Activated CD4-positive, alpha-beta T cell treated with anti-CD3 and anti-CD28 coated beads, Interleukin-2, amount 10 ng/mL, durations not matched to agents 7 days and 5 days (primary cell): ENCODE measurements around the gene C10orf95. TPM values are rescaled to one million over a fixed set of nuclear protein-coding genes. Genes with fewer than 3 reads are reported as not detected.

Experiments used
- CTCF ChIA-PET: fragments of 350-600 bp; sonication (Branson Sonifier 250); formaldehyde crosslinking; loops from one replicate; lab custom pipeline; 2021; ENCODE audit warnings: antibody characterized with exemption; lab: Charles Lee
- POLR2A ChIA-PET: fragments of 350-600 bp; sonication (Branson Sonifier 250); formaldehyde crosslinking; loops from one replicate; lab custom pipeline; 2021; ENCODE audit warnings: antibody characterized with exemption; lab: Charles Lee
- DNase-seq: peaks from one replicate; pipeline ENCODE4 v3.0.0-alpha.2; 2020
- H3K27ac Mint-ChIP-seq: one replicate; pipeline ENCODE4 v1.8.0; 2021; ENCODE audit warnings: mild to moderate bottlenecking, moderate library complexity, mixed read lengths
- H3K27me3 Mint-ChIP-seq: one replicate; pipeline ENCODE4 v1.8.0; 2021; ENCODE audit warnings: mixed read lengths
- H3K36me3 Mint-ChIP-seq: one replicate; pipeline ENCODE4 v1.8.0; 2021; ENCODE audit warnings: low read depth, mixed read lengths
- H3K4me1 Mint-ChIP-seq: one replicate; pipeline ENCODE4 v1.8.0; 2021; ENCODE audit warnings: mixed read lengths
- H3K4me3 Mint-ChIP-seq: one replicate; pipeline ENCODE4 v1.8.0; 2021; ENCODE audit warnings: mild to moderate bottlenecking, moderate library complexity, mixed read lengths
- H3K9me3 Mint-ChIP-seq: one replicate; pipeline ENCODE4 v1.8.0; 2021; ENCODE audit warnings: mixed read lengths
- total RNA-seq, 2 experiments: library from RNA; stranded (reverse); gene quantifications; one replicate each; pipeline ENCODE4 v1.2.3, GENCODE V29; 2021

C10orf95 gene
- total RNA-seq, 2 experiments from 2014 or later, result 0.17 TPM; not detected in 1

- peak; percentile 93 for DNase-seq
- Mint-ChIP-seq H3K27me3 (no peaks in the 10 kb centered on the region), H3K4me3 (peak overlapping the region; percentile 86), H3K27ac (peak overlapping the region; percentile 94), H3K9me3 (no peaks in the 10 kb centered on the region), H3K36me3 (peaks cover 15% of the 10 kb centered on the region), H3K4me1 (peaks cover 40% of the 10 kb centered on the region)
- POLR2A ChIA-PET, result interaction anchor here (1.0 to 1.2 kb wide), 3 partner anchors 12 to 54 kb away, joined by 3 to 8 read pairs (median 5); partner anchors contain the start of genes CUEDC2 and NFKB2
- CTCF ChIA-PET, result interaction anchor here (1.1 to 4.8 kb wide), 9 partner anchors 9 to 220 kb away, joined by 3 to 37 read pairs (median 5); partner anchors contain the start of genes ACTR1A and SUFU
Observed at GRCh38 chr10:102449321-102450123, 1.8 kb downstream of the C10orf95 start.

GRCh38 chr10:102444851-102445250 is 6.5 kb downstream of the C10orf95 start:
- ChIA-PET POLR2A (no interaction called here), CTCF (interaction anchor here (0.7 to 1.2 kb wide), 2 partner anchors 10 to 59 kb away, joined by 3 to 4 read pairs; partner anchors contain the start of gene SUFU)
- no peaks in the 10 kb centered on the region for H3K27me3 Mint-ChIP-seq
- H3K4me3 Mint-ChIP-seq, result no peak overlapping the region
- no peaks in the 10 kb centered on the region for H3K9me3 Mint-ChIP-seq
- H3K4me1 Mint-ChIP-seq, result peaks cover 26% of the 10 kb centered on the region
- H3K36me3 Mint-ChIP-seq, result no peaks in the 10 kb centered on the region
- H3K27ac Mint-ChIP-seq, result no peak overlapping the region
- DNase-seq, result no peak

- Mint-ChIP-seq H3K27me3 (no peaks in the 10 kb centered on the region), H3K4me3 (peak overlapping the region; percentile 47), H3K9me3 (no peaks in the 10 kb centered on the region), H3K27ac (no peak overlapping the region), H3K36me3 (peaks cover 22% of the 10 kb centered on the region), H3K4me1 (peaks cover 52% of the 10 kb centered on the region)
- DNase-seq, result no peak
- POLR2A ChIA-PET, result no interaction called here
- CTCF ChIA-PET, result interaction anchor here (0.8 to 1.7 kb wide), 4 partner anchors 10 to 41 kb away, joined by 3 to 5 read pairs (median 3); no protein-coding TSS in a partner anchor
Observed at GRCh38 chr10:102438374-102438773, 13.0 kb downstream of the C10orf95 start.

- DNase-seq, result no peak
- Mint-ChIP-seq H3K27me3 (no peaks in the 10 kb centered on the region), H3K4me1 (peaks cover 59% of the 10 kb centered on the region), H3K4me3 (peak overlapping the region; percentile 87), H3K27ac (peak overlapping the region; percentile 57), H3K36me3 (peaks cover 22% of the 10 kb centered on the region), H3K9me3 (no peaks in the 10 kb centered on the region)
- ChIA-PET POLR2A (no interaction called here), CTCF (interaction anchor here (1.0 to 2.0 kb wide), 3 partner anchors 12 to 41 kb away, joined by 3 to 8 read pairs (median 5); no protein-coding TSS in a partner anchor)
Observed at GRCh38 chr10:102437515-102437914, 13.8 kb downstream of the C10orf95 start.

GRCh38 chr10:102436312-102436711 is 15.0 kb downstream of the C10orf95 start:
- Mint-ChIP-seq H3K27ac (peak overlapping the region; percentile 84), H3K27me3 (no peaks in the 10 kb centered on the region), H3K9me3 (no peaks in the 10 kb centered on the region), H3K4me3 (peak overlapping the region; percentile 87), H3K36me3 (peaks cover 25% of the 10 kb centered on the region), H3K4me1 (peaks cover 58% of the 10 kb centered on the region)
- POLR2A ChIA-PET, result no interaction called here
- CTCF ChIA-PET, result interaction anchor here (0.6 to 2.6 kb wide), 10 partner anchors 10 to 306 kb away, joined by 3 to 10 read pairs (median 5); no protein-coding TSS in a partner anchor
- no peak for DNase-seq

- Mint-ChIP-seq H3K4me3 (peak overlapping the region; percentile 87), H3K4me1 (peaks cover 58% of the 10 kb centered on the region), H3K9me3 (no peaks in the 10 kb centered on the region), H3K27ac (peak overlapping the region; percentile 84), H3K36me3 (peaks cover 25% of the 10 kb centered on the region), H3K27me3 (no peaks in the 10 kb centered on the region)
- CTCF ChIA-PET, result interaction anchor here (0.6 to 2.6 kb wide), 17 partner anchors 9 to 305 kb away, joined by 3 to 10 read pairs (median 4); partner anchors contain the start of genes C10orf95 and PPRC1
- POLR2A ChIA-PET, result no interaction called here
- DNase-seq, result peak; percentile 72
Observed at GRCh38 chr10:102435529-102436233, 15.7 kb downstream of the C10orf95 start.

GRCh38 chr10:102435133-102435497 is 16.2 kb downstream of the C10orf95 start:
- ChIA-PET CTCF (interaction anchor here (0.7 to 2.6 kb wide), 12 partner anchors 10 to 302 kb away, joined by 3 to 10 read pairs (median 4); partner anchors contain the start of genes C10orf95, PPRC1 and SUFU), POLR2A (no interaction called here)
- H3K4me1 Mint-ChIP-seq, result peaks cover 57% of the 10 kb centered on the region
- no peaks in the 10 kb centered on the region for H3K9me3 Mint-ChIP-seq
- DNase-seq, result no peak
- H3K36me3 Mint-ChIP-seq, result peaks cover 27% of the 10 kb centered on the region
- H3K27ac Mint-ChIP-seq, result peak overlapping the region; percentile 84
- H3K27me3 Mint-ChIP-seq, result no peaks in the 10 kb centered on the region
- peak overlapping the region; percentile 87 for H3K4me3 Mint-ChIP-seq

GRCh38 chr10:102434394-102435132 is 16.8 kb downstream of the C10orf95 start:
- peaks cover 57% of the 10 kb centered on the region for H3K4me1 Mint-ChIP-seq
- POLR2A ChIA-PET, result no interaction called here
- no peak for DNase-seq

GRCh38 chr10:102433619-102434046 is 17.7 kb downstream of the C10orf95 start:
- H3K36me3 Mint-ChIP-seq, result peaks cover 27% of the 10 kb centered on the region
- DNase-seq, result no peak
- CTCF ChIA-PET, result interaction anchor here (0.7 to 3.1 kb wide), 9 partner anchors 12 to 301 kb away, joined by 3 to 32 read pairs (median 4); partner anchors contain the start of genes FBXL15, PPRC1 and SUFU
- H3K4me1 Mint-ChIP-seq, result peaks cover 57% of the 10 kb centered on the region
- no peaks in the 10 kb centered on the region for H3K9me3 Mint-ChIP-seq
- peak overlapping the region; percentile 94 for H3K4me3 Mint-ChIP-seq
- no peaks in the 10 kb centered on the region for H3K27me3 Mint-ChIP-seq
- peak overlapping the region; percentile 95 for H3K27ac Mint-ChIP-seq
- POLR2A ChIA-PET, result no interaction called here

More at GRCh38 chr10:102434394-102435132, 16.8 kb downstream of the C10orf95 start:
- H3K36me3 Mint-ChIP-seq, result peaks cover 27% of the 10 kb centered on the region
- no peaks in the 10 kb centered on the region for H3K27me3 Mint-ChIP-seq
- CTCF ChIA-PET, result interaction anchor here (0.7 to 3.1 kb wide), 14 partner anchors 10 to 302 kb away, joined by 3 to 32 read pairs (median 3); partner anchors contain the start of genes C10orf95, FBXL15, PPRC1 and SUFU
- H3K27ac Mint-ChIP-seq, result peak overlapping the region; percentile 84
- peak overlapping the region; percentile 87 for H3K4me3 Mint-ChIP-seq
- H3K9me3 Mint-ChIP-seq, result no peaks in the 10 kb centered on the region

GRCh38 chr10:102432162-102432950 is 19.0 kb downstream of the C10orf95 start, which contains the start of gene CUEDC2:
Gene CUEDC2 (minus strand): TSS chr10:102432574. CDS start chr10:102425188, 7,386 bp downstream.
- DNase-seq, result peak; percentile 97
- H3K36me3 Mint-ChIP-seq, result peaks cover 15% of the 10 kb centered on the region
- H3K27me3 Mint-ChIP-seq, result no peaks in the 10 kb centered on the region
- no peaks in the 10 kb centered on the region for H3K9me3 Mint-ChIP-seq
- peaks cover 49% of the 10 kb centered on the region for H3K4me1 Mint-ChIP-seq
- ChIA-PET CTCF (interaction anchor here (0.6 to 3.1 kb wide), 18 partner anchors 10 to 300 kb away, joined by 3 to 32 read pairs (median 4); partner anchors contain the start of genes FBXL15 and PPRC1), POLR2A (interaction anchor here (0.6 to 1.4 kb wide), 7 partner anchors 9 to 46 kb away, joined by 3 to 5 read pairs (median 3); partner anchors contain the start of gene FBXL15)
- peak within 1 kb of the TSS; percentile 94 for H3K4me3 Mint-ChIP-seq
- H3K27ac Mint-ChIP-seq, result peak within 1 kb of the TSS; percentile 95
